AG08395 (cell line): ENCODE measurements around the gene CAMK1D.
"Not testable (repeated sequence)": the region's sequence is repeated elsewhere in the genome, so short reads cannot be mapped to it uniquely, and the experiment has no call there.

Experiments used
- DNase-seq: peaks from one replicate; pipeline ENCODE4 v3.0.0; 2012; ENCODE audit warnings: mixed read lengths, low spot score

Gene CAMK1D

DNA sequence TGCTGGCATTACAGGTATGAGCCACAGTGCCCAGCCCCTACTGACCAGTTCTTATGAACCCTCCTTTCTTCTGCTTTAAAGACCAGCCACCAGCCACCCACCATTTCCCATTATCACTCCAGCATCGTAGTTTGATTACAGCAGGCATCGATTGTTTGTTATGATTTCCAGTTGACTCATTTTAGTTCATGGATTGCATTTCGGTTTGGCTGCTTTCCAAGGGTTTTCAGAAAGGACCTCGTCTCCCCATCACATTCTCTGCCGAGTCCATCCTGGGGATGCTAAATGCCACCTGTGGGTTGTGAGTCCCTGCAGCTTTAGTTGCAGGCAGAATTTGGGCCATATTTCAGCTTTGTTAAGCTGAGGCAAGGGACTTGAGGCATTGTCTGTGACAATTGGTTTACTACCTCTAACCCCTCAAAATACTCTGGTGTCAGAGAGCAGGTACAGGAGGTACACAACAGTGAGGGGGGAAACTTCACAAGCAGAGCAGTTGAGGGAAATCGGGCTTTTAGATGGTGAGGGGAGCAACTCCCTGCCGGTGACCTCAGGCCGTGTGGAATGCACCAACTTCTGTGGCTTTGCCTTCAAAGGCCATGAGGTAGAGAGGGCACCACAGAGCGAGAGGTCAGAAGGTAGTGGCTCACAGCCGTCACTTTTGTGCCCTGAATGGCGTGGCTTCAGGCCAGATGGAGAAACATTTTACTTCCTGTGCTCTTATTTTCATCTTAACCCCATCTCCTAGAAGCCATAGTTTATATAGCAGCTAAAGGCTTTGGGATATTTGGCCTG lies 448.3 kb downstream of the CAMK1D start:
- no peak for DNase-seq

DNA sequence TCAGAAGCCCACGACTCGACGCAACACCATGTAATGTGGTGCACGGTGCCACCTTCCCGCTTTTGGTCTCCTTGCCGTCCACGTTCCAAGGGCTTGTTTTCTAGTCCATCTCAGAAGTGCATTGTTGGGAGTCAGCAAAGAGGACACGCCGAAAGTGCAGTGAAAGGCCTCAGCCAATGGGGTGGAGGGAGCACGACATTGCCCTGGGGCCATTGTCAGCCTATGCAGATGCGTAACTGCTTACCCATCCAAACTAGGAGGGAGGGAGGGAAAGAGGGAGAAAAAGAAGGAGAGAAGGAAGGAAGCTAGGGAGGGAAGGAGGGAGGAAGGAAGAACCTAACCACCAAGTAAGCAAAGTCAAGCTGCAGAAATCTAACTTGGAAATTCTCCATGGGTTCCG lies 449.8 kb downstream of the CAMK1D start:
- no peak for DNase-seq

DNA sequence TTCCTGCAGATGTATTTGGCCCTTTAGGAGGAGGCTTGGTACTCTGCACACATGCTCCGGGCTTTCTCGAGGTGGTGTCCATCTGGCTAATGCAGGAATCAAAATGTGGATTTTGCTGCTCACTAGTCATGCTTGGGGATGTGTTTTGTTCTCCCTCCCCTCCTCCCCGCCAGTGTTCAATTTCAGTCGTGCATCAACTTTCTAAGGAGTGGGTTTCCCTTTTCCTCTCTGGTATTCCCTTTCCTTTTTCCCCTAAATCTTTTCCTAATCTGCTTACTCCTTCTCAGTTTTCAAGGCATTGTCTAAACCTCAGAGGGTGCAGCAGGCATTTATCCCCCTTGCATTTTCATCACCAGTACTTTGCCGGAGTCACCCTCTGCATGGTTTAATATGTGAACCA lies 450.4 kb downstream of the CAMK1D start:
- no peak for DNase-seq

DNA sequence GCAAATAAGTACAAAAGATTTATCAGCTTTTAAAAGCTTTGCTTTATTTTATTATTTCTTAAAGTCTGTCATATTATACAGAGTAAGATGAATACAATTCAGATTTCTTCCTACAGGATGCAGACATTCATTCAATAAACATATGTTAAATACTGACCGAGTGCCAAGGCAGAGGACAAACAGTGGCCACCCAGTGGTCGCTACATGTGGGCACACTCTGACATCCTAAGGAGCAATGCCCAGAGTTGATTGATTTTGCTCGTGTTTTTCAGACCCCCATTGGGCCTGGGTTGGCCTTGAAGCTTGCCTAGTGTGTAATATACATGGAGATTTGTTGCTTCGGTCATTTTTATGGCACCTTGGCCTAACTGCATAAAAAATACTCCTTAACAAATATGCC lies 451.0 kb downstream of the CAMK1D start:
- DNase-seq = no peak

DNA sequence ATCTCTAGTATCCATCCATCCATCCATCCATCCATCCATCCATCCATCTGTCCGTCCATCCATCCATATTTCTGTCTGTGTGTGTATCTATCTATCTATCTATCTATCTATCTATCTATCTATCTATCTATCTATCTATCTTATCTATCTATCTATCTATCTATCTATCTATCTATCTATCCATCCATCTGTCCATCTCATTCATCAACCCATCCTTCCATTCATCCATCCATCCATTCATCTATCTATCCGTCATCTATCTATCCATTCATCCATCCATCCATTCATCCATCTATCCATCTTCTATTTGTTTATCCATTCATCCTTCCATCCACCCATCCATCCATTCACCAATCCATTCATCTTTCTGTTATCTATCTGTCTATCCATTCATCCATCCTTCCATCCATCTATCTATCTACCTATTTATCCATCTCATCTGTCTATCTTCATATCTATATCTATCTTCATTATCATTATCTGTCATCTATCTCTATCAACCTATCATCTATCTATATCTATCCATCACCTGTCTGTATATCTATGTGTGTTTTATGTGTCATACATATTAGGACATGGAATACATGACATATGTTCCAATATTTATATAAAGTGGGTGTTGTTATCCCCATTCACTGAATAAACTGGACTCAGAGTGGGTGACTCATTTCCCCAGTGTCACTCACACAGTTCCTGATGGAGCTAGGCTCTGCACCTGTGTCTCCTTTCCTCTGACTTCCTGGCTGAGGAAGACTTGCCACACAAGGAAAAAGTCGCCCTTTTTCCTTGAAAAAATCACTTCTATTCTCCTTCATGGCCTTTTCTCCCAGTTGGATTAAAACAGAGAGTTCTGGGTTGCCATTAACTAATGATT lies 452.1 kb downstream of the CAMK1D start:
- no peak for DNase-seq

DNA sequence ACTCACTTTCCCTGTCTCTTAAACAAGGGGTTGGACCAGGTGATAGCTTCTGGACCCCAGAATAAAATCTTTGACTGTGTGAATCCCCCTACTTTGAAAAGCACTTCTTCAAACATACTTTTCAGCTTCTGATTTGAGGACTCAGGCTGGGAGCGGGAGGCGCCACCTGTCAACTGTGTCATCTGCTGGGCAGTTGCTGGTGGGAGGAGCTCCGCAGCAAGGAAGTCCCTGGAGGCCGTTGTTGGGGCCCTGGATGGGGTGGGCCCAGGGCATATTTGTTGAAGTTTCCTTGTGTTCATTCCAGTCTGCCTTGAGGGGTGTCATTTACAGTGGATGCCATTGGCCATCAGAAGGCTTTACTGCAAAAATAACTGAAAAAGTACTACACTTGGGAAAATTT lies 454.4 kb downstream of the CAMK1D start:
- no peak for DNase-seq

DNA sequence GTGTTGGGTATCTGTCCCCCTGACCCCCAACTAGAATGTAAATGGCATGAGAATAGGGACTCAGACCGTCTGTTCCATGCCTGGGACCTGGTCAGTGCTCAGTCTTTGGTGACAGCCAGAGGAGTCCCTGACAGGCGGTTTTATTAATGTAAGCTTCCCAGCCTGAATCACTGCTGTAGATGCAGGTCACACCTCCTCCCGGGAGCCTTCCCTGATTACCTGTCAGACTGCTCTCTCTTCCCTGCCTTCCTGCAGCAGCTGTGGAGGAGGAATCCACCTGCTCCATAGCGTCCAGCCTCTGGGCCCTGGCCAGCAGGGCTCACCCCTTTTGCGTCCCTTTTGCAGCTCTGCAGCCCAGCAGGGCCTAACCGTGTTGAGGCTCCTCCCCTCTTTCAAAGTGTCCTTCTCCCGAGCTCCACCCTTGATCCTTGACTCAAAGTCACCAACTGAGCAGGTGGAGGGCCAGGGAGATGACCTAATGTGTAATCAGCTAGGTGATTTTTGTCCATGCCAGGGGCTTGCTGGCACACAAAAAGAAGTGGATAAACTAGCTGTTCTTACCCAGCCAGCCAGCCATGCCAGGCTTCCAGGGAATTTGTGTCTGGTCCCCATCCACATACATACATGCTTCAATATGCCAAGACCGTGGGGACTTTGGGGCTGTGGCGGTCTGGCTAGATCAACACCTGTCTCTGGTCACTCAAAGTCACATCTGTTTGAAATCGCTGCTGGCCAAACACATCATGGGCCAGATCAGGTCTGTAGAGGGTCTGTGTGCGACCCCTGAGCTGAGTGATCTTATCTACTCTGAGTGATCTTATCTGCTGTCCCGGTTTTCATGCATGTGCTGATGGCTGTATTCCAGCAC lies 457.1 kb downstream of the CAMK1D start:
- no peak for DNase-seq

DNA sequence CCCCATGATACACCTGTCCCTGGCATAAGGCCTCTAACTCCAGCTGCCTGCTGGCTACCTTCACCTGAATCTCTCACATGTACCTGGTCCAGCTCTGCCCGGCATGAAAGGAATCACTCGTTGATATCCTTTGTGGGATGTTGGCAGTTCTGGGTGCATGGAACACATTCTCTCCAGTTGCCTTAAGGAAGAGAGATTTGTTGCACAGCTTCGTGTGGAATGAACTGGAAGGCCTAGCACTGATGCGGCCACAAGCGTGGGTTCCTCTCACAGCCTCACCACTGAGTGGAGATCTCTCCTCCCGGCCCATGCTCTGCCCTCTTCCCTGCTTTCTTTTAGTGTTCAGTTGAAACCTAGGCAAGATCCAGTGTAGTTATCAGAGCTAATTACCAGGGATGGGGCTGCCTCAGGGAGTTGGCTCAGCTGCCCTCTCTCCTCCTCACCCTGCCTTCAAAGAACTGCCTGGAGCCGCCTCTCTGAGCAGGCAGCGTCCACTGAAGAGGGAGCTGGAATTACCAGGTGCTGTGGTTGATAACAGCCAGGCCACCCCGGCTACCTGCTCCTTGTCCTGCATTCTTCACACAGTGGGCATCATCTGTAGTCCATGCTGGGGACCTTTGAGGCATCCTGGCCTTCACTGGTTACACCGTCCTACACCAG lies 457.9 kb downstream of the CAMK1D start:
- DNase-seq = no peak

DNA sequence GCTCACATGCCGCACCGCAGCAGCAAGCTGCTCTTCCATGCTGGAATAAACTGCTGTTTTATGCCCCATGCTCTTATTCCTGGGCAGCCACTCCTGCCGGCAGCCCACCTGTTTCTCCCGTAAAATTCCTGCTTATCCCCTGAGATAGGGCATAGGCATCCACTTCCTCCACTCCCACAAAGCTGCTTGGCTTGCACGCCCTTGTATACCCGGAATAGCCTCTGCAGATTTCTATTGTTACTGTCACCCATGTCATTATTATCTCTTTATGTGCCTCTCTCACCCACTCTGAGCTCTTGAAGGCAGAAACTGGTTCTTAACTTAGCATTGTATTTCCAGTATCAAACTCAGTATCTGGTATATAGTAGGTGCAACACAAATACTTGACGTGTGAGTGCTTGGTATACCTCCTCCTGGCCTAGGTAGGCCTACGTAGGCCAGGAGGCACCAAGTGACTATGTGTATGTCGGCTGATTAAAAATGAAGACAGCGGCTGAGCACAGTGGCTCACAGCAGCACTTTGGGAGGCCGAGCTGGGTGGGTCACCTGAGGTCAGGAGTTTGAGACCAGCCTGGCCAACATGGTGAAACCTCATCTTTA lies 458.8 kb downstream of the CAMK1D start:
- no peak for DNase-seq

DNA sequence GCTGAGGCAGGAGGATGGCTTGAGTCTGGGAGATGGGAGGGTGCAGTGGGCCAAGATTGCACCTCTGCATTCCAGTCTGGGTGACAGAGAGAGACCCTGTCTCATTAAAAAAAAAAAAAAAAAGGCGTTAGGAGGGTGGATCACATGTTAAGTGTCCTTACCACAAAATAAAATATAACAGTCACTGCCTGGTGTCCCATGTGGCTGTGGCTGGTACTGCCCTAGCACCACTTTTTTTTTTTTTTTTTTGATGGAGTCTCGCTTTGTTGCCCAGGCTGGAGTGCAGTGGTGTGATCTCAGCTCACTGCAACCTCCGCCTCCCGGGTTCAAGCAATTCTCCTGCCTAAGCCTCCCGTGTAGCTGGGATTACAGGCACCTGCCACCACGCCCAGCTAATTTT lies 460.7 kb downstream of the CAMK1D start:
- DNase-seq = not testable (repeated sequence)

DNA sequence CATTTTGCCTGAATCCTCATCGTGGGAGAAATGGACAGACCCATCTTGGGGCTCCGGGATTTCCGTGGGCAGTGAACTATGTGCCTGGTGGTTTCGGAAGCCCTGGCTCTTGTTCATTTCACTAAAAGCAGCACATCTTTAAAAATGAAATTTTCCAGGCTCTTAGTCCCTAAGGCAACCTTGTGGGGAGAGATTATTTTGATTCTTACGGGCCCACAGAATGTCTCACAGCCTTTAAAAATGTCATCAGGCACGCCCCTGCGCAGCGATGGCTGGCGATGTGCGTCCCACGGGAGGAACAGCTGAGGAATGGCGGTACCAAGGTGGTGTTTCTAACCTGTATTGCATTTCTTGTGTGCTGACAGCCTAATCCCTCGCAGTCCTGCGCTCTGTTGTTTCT lies 462.5 kb downstream of the CAMK1D start:
- DNase-seq = no peak

DNA sequence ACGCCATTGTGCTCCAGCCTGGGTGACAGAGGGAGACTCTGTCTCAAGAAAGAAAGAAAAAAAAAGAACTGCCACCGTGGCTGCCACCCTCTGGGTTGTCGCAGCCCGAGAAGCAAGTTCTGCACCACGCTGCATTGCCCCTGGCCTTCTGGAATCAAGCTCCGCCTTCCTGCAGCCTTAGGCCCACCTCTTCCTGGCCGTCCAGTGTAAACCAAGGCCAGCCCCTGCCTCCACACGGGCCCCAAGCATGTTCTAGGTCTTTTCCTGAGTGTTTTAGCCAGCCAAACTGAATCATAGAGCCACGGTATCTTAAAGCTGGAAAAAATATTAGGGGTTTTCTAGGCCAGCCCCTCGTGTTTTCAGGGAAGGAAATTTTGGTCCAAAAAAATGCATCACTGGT lies 463.2 kb downstream of the CAMK1D start:
- DNase-seq = no peak

DNA sequence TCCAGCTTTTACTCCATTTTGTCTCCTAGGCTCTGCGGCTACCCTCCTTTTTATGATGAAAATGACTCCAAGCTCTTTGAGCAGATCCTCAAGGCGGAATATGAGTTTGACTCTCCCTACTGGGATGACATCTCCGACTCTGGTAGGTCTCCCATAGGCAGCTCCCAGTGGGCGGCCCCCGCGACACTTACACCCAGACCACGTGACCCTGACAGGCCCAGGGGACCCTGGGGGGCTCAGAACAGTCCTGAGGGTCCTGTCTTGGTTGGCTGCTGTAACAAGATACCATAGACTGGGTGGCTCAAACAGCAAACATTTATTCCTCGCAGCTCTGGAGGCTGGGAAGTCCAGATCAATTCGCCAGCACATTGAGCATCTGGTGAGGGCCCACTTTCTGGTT lies 464.8 kb downstream of the CAMK1D start:
- DNase-seq = no peak

DNA sequence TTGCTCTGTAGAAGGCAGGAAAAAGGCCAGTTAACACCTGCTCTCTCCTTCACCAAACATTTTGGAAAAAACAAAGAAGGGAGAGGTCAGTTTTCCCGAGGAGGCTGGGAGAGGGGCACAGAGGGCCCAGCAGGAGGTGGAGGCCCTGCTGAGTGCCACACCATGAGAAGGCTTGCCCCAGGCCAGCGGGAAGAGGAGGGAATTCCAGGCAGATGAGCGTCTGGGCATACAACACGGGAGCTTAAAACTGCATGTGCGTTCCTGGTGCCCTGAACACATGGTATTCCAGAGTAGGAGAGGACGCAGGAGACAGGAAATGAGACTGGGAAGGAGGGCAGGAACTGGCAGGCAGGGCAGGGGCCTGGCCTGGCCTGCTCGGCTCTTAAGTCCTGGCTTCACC lies 469.7 kb downstream of the CAMK1D start:
- no peak for DNase-seq

DNA sequence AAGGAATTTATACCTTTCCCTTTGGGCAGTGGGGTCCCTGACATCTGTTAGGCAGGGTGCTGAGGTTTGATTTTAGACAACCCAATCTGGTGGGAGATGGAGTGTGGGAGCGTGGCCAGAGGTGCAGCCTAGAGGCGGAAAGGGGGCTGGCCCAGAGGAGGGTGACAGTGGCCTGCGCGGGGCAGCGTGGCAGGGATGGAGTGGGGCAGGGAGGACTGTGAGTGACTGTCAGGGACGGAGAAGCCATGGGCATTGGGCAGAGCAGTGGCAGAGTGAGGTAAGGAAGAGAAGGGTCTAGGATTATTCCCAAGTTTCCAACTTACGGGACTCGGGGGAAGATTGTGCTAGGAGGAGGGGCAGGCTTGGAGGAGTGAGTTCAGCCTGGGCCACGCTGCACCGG lies 470.3 kb downstream of the CAMK1D start:
- DNase-seq = no peak

DNA sequence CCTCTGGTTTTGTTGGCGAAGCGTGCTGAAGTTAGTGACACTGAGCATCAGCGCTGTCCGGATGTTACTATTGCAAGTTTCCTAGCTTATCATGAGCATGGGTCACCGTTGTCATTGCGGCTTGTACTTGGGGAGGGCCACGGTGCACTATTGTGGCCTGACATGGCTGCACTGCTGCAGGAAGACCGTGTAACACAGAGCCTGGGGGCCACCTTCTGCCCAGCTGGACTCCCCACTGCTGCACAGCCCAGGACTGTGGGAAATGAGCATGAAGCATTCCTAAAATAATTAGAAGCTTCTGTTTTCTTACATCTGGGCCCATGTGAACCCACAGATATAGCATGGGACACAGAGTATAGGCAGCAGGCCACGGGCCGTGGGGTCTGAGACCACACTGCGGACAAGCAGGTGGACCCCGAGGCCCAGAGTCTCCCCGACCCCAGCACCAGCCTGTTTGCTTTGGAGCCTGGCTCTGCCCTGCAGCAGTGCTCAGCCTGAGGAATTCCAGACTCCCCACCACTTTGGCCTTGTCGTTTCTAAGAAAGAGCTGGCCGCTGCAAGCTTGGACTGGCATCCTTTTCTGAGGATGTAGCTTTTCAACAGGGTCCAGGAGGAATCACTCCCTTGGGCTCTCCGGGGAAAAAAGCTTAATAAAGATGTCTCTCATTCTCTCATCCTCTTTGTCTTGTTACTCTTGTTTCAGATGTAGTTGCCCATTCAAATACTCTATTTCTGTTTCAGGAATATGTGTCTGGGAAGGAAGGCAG lies 473.0 kb downstream of the CAMK1D start:
- no peak for DNase-seq

DNA sequence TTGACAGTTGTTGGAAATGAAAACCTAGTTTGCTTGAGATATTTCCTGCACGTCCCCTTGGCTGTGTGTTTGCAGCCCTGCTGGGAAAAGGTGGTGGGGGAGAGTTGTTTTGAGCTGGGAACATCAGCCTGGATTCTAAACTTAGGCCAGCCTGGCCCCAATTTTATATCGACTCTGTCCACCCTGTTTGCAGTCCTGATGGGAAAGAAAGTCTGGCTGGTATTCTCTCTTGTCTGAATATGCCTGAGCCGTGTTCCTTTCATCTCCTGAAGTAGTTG lies 473.5 kb downstream of the CAMK1D start:
- no peak for DNase-seq

DNA sequence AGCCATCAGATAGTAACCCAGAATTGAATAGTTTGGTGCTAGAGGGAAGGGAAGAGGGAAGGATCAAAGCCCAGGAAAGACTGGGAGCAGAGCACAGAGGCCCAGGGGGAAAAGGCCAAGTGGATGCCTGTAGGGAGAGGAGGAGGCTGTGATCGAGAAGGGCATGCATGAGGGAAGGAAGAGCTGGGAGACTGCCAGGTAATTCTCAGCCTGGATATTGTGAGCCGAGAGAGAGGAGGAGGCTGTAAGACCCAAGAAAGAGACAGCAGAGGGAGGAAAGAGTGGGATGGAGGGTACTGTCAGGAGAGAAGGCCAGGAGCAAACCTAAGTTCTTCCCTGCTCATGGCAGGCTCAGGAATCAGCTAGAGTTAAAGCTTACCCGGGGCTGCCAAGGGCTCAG lies 474.0 kb downstream of the CAMK1D start:
- no peak for DNase-seq

DNA sequence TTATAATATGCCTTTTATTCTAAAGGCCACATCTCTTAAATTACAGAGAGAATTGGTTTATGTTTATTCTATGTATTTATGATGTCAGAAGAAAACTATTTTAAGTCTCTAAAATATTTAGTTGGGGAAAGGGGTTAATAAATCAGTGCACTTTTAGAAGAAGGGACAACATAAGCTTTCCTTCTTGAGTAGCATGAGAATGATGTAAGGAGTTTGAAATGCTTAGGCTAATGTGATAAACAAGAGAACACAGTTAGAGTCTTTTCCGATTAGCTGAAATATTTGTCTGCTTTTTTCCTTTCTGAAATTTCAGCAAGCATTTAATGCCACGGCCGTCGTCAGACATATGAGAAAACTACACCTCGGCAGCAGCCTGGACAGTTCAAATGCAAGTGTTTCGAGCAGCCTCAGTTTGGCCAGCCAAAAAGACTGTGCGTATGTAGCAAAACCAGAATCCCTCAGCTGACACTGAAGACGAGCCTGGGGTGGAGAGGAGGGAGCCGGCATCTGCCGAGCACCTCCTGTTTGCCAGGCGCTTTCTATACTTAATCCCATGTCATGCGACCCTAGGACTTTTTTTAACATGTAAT lies 476.0 kb downstream of the CAMK1D start:
- no peak for DNase-seq

DNA sequence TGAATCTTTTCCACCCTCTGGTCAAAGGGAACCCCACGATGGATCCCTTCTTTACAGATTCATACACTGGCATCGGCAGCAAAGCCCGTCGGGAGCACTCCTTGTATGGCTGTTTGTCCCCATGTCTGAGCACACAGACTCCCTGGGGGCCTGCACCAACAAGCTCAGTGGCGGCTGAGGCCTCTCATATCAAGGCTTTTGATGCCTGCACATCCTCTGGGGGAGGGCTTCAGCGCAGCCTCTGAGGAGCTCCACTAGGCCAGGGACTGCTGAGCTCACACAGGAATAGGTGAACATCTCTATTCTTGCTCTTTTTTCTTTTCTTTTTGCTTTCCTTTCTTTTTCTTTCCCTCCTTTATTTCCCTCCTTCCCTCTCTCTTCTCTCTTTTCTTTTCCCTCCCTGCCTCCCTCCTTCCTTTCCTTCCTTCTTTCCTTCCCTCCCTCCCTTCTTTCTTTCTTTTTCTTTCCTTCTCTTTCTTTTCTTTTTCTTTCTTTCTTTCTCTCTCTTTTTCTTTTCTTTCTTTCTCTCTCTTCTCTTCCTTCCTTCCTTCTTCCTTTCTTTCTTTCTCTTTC lies 477.5 kb downstream of the CAMK1D start:
- no peak for DNase-seq
